Measurements from ENCODE around the gene TPPP2.
A peak's percentile ranks its signal among the peaks of the same experiment; 100 is the strongest.
"Not testable (repeated sequence)": the region's sequence is repeated elsewhere in the genome, so short reads cannot be mapped to it uniquely, and the experiment has no call there.

TPPP2 gene

DNA sequence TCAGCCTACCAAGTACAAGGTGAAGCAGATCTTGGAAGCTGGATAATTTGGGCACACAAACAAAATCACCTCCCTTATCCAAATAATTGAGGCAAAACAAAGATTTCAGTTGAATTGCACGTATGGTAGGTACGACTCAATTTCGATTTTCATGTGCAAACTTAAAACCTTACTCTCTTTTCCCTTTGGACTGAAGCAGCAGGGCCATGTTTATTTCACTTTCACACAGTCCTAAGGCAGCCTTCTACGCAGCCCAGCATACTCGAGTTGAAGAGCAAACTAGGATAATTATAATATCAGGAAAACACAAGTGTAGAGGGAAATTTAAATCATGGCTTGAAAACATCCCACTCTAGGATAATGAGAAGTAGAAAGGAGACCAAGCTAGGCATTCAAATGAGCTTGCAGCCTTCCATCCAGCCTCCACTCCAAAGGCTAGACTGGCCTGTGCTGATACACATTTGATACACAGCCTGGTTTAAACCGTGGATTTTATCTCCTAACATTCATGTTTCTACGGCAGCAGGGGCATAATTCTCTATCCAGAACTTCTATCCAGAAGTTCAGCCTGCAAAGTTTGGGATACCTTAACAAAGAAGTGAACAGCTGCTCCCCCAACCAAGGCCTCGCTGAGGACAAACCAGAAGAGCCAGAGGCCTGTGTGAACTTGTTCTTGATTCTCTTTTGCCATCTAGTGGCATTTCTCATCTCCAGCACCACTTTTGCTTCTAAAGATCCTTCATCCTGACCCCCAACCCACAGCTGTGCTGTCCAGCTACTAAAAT is 9.8 kb downstream of the TPPP2 start:
- DNase-seq: peak; percentile 73

DNA sequence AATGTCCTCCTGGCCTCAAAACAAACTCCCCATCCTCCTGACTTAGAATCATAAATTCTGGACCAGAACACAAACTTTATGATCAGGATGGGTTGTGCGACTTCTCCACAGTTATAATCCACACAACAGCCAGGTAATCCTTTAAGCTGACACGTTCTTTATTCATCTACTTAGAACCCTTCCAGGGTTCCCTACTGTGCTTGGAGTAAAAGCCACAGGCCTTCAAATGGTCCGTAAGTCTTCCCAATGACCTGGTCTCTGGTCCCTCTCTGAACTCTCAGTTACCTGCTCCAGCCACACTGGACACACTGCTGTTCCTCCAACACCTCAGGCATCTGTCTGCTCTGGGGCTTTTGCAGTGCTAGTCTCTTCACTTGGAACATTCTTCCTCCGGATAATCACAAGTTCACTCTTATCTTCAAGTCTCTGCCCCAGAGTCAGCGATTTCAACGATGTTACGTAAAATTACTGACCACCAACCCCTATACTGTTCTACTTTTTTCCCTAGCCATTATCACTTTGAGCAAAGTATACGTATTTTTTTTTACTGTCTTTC is 10.4 kb downstream of the TPPP2 start:
- no peak for DNase-seq

DNA sequence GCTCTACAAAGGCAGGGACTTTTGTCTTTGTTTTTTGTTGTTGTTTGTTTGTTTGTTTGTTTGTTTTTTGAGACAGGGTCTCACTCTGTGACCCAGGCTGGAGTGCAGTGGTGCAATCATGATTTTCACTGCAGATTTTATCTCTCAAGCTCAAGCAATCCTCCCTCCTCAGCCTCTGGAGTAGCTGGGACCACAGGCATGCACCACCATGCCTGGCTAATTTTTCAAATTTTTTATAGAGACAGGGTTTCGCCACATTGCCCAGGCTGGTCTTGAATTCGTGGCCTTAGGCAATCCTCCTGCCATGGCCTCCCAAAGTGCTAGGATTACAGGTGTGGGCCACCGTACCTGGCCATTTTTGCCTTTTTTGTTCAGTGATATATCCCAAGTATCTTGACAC is 10.9 kb downstream of the TPPP2 start:
- not testable (repeated sequence) for DNase-seq

DNA sequence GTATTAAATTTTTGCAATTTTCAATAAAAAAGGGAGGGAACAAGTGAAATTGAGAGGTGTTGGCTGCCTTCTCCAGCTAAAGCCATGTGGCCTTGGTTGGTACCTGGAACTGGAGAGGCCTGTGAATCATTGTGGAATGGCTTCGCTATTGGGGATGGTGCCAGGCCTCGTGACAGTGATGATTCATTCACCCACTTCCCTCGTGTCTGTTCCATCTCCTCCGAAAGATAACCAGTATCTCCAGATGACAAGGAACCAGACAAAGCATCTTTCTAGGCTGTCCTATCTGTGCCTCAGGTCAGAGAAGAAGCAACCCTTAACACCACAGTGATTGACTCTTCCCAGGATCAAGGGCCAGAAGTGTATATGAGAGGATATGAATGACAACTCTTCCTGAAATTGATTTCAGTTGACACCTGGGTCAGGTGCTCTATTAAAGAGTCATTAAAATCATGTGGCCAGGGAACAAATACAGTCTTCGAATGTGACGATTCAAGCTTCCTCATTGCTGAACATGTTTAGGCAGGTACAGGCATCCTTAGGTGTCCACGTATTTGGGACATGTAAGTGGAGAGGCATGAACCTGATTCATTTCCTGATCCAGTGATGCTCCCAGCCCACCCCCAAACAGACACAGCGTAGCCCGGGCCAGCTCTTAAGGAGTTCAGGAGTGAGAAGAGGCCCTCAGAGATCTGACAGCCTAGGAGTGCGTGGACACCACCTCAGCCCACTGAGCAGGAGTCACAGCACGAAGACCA is 11.8 kb downstream of the TPPP2 start, which contains the start of gene RNASE7:
Gene RNASE7, plus strand, starts transcription at position 687 of the 758 bp plus-strand sequence. CDS start 631 bp downstream, outside the sequence.
- peak; percentile 69 for DNase-seq

DNA sequence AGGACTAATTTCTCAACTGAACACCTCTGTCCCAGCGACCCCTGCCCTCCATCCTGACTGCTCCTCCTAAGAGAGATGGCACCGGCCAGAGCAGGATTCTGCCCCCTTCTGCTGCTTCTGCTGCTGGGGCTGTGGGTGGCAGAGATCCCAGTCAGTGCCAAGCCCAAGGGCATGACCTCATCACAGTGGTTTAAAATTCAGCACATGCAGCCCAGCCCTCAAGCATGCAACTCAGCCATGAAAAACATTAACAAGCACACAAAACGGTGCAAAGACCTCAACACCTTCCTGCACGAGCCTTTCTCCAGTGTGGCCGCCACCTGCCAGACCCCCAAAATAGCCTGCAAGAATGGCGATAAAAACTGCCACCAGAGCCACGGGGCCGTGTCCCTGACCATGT is 12.9 kb downstream of the TPPP2 start:
- no peak for DNase-seq

DNA sequence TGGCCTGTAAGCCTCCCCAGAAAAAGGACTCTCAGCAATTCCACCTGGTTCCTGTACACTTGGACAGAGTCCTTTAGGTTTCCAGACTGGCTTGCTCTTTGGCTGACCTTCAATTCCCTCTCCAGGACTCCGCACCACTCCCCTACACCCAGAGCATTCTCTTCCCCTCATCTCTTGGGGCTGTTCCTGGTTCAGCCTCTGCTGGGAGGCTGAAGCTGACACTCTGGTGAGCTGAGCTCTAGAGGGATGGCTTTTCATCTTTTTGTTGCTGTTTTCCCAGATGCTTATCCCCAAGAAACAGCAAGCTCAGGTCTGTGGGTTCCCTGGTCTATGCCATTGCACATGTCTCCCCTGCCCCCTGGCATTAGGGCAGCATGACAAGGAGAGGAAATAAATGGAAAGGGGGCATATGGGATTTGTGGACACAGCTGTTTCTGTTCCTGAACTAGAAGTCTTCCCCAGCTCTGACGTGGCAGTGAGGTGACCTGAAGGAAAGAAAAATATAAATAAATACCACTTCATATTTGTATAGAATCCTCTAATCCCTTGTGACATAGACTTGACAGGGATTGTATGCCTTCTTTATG is 13.5 kb downstream of the TPPP2 start:
- peak; percentile 26 for DNase-seq

DNA sequence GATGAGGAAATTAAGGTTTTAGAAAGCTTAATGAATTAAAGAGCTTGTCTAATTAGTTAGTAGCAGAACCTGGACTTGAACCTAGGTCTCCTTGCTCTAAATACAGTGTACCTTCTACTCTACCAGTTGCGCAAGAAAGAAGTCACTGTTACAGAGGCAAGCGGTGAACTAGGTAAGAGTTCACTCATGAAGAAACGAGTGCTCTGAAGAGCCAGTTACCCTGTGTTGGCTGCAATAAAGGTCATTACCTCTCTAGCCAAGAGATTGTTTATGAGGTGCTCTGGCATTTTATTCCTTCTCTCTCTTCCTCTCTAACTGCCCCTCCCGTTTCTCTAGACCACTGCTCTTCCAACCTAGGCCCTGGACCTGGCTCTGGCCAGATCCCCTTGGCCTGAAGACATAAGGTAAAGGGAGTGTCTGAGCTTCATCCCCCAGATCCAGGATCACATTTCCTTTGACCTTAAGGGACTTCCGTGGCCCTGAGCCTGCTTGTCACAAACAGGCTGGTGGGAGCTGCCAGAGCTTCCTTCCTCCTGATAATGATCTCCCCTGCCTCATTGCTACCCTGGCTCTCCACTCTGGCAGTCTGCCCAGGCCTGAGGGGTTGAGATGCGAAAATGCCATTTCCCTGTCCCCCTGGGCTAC is 14.1 kb downstream of the TPPP2 start:
- DNase-seq: peak; percentile 82

DNA sequence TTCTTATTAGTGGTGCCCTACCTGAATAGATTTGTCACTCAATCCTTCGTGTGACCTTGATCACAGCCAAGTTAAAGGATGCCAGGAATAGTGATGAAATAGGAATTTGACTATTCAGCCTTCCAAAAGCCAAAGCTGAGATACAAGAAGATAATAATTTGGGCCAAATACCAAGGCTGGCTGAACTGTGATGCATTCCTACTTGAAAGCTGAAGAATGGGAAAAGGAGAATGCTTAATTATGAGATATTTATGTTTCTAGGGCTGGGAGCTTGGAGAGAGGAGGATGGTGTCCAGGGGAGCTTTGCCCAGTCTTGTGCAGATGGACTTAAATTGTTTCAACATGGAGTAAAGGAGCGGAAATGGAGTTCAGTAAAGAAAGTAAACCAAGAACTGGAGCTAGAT is 17.4 kb downstream of the TPPP2 start:
- peak; percentile 9 for DNase-seq

DNA sequence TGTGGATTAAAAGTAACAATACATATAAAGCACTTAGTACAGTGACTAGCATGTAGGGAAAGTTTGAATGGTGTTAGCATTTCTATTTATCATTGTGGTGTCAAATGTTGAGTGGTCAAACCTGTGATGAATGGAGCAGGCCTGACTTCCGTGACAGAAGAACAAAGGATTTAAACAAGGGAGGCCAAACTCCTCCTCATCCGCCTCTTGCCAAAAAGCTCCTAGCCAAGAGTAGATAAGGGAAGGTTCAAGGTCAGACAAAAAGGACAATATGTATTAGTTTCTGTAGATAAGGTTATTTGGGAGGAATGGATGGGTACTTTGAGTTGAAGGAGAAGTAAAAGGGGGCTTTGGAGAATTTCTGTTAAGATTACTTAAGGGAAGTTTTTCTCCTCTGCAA is 18.6 kb downstream of the TPPP2 start:
- peak; percentile 8 for DNase-seq

DNA sequence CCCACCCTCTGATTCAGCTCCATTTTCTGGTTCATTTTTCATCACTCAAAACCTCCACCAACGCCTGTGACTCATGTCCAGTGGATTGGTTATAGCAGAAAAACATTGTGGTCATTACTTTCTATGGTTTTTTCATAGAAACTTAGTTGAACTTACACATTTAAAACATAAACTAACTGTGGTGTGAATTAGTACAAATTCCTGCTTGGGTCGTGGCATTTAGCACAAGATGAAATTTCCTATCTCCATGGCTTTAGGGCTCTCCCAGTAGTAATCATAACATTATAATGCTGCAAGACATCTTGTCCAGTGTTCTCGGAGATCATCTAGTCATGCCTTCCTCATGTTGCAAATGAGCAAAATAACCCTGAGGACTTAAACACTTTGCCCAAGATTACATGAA is 19.3 kb downstream of the TPPP2 start:
- no peak for DNase-seq

DNA sequence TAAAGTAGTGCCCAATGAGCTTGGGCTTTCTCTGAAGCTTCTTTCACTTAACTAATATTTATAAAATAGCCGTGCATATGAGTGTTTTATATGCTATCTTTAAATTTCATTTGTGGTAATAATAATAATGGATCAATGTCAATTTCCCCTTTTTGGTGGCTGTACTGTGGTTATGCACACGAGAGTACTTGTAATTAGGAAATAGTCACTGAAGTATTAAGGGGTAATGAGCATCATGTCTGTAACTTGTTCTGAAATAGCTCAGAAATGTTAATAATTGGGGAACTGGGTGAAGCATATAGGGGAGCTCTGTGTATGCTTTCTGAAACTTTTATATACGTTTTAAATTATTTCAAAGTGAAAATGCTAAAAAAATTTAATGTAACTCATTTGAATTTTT is 20.6 kb downstream of the TPPP2 start:
- no peak for DNase-seq

DNA sequence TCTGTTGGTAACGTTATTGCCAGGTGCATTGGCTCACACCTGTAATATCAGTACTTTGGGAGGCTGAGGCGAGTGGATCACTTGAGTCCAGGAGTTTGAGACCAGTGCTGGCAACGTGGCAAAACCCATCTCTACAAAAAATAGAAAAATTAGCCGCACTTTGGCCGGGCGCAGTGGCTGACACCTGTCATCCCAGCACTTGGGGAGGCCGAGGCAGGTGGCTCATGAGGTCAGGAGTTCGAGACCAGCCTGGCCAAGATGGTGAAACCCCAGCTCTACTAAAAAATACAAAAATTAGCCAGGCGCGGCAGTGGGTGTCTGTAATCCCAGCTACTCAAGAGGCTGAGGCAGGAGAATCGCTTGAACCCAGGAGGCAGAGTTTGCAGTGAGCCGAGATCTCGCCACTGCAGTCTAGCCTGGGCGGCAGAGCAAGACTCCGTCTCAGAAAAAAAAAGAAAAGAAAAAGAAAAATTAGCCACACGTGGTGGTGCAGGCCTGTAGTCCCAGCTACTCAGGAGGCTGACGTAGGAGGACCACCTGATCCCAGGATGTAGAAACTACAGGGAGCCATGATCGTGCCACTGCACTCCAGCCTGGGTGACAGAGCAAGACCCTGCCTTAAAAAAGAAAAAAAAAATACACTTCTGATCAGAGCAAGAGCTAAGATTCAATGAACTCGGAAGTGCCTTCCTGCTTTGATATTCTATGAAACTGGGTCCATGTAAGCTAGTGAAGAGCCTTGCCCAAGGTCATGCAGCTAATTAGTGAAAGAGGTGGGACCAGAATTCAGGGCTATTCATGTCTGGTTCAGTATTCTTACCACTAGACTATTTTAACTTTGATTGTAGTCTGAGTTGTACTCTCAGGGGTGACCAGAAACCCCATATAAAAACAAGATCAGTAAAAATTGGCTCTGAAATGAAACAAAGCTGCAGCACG is 23.4 kb downstream of the TPPP2 start:
- peak; percentile 45 for DNase-seq

DNA sequence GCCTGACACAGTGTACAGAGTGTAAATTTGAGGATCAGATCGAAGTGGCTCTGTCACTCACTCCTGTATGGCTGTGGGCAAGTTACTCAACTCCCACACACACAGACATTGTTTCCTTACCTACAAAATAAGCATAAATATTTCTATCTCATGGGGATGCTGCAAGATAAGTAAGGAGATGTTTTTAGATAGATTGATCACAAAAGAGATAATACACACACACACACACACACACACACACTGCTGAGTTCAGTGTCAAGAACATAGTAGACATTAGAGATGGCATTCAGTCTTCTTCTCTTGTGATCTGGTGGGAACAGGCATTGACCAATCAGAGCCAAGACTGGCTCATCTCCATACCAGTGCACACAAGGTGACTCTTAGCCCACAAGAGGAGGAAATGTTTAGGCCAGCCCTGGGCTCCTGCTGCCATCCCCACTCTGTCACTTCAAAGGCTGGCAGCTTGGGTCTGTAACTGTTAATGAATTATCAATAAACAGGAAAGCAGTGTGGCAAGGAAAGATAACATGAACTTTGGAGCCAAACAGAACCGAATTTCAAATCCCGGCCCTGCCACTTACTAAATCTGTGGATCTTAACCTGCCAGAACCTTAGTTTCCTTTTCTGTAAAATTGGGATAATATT is 24.2 kb downstream of the TPPP2 start:
- peak; percentile 41 for DNase-seq

DNA sequence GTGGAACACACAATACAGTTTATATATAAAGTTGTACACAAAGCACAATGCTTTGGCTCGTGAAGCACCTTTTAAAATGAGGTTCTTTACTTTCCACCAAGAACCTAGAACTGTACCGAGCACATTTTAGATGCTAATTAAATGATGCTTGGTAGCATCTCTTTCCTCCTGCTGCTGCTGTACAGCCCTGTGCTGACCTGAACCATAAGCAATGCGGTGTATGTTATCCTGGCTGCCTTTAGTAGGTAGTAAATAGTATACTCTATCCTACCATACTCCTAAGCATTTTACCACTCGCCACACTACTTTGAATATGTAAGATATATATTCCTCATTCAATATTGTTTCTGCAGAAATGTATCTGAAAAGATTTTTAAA is 24.7 kb downstream of the TPPP2 start:
- no peak for DNase-seq

DNA sequence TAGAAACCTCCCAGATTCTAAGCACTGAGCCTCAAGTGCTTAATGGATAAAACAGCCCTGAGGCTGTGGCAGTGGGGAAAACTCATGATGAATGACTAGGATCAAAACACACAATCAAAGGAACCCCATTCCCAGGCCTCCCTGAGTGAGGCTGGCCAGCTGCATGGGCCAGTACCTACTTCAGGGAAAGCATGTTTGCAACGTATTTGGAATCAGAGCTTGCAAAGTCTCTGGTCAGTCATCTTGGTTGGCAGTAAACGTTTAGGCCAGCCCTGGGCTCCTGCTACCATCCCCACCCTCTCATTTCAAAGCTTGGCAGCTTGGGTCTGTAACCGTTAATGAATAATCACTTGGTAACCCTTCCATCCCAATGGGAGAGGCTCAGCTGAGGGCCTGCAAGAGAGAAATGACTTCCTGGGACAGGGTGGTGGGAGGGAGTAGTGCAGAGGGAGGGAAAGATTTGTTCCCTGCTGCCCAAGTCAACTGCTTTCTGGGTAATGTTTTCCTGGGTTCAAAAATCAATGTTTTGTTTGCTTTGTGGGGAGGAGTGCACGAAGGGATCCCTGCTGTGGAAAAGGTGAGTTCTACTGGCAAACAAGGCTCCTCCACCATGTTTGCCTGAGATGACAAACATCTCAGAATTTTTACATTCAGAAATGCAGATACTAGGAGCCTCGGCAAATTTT is 25.6 kb downstream of the TPPP2 start:
- DNase-seq: peak; percentile 46

DNA sequence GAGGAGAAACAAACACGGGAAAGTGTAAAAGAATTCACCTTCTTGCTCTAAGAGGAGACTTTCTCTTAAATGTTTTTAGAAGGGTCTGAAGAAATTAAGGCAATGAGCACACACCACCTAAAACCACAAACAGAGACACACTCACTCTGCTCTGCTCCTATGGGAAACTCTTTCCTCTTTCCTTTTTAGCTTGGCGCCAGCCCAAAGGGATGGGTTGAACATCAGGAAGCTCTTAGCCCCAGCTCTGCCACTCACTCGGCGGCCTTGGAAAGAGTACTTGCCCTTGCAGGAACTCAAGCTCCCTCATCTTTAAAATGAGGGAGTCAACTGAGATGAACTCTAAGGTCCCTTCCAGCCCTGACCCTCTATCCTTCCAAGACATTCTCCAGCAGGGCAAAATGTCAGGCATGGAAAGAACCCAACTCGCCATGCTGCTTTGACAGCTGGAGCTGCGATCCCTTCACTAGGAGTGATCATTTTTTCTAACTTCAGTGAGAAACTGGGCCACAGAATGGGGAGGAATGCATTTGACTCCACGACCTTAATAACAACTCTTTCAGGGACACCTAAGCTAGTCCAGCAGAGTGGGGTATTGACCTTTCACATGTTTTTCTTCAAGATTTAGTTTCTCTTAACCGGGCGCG is 26.6 kb downstream of the TPPP2 start:
- no peak for DNase-seq

DNA sequence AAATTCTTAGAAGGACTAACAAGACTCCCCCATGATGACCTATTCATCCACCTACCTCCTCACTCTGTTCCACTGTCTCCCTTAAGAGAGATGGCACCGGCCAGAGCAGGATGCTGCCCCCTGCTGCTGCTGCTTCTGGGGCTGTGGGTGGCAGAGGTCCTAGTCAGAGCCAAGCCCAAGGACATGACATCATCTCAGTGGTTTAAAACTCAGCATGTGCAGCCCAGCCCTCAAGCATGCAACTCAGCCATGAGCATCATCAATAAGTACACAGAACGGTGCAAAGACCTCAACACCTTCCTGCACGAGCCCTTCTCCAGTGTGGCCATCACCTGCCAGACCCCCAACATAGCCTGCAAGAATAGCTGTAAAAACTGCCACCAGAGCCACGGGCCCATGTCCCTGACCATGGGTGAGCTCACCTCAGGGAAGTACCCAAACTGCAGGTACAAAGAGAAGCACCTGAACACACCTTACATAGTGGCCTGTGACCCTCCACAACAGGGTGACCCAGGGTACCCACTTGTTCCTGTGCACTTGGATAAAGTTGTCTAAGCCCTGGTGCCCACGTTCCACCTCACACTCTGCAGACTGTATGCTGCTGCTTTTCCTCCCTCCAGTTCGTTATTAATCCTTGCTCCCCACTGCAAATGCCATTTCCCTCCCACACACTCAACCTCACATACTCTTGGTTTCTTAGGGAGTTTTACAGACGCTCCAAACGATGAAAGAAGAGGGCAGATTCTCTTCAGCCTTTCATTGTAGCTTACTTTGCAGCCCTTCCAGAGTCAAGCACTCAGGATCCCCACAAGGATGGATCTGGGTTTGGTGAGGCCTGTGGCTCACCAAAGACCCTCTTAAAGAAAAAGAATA is 28.0 kb downstream of the TPPP2 start, which contains the start of gene RNASE8:
Gene RNASE8, plus strand, starts transcription at position 20 of the 873 bp plus-strand sequence. Its CDS starts 71 bp downstream, at position 91.
- no peak for DNase-seq

DNA sequence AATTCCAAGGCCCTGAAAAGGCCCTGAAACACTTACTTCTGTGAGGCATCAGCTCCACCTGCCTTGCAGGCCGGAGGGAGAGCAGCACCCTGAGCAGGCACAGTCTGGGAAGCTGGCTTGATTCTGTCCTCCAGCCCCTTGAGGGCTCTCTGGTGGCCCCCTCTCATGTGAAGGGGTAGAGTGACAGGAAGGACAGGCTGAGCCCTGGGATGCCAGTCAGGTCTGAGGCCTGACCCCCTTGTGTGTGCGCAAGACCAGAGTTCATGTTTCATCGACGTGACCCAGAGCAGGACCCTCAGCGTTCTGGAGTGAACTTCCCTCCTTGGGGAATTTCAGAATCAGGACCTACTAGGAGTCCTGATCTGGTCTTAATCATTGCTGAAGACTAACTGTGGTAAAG is 28.9 kb downstream of the TPPP2 start:
- no peak for DNase-seq

Measured in islet precursor cell (in vitro differentiated cells).